GM12878 (cell line): Measurements from ENCODE around the gene CARD11. TPM values are rescaled to one million over a fixed set of nuclear protein-coding genes. Genes with fewer than 3 reads are reported as not detected.

Experiments used
- ATF2 ChIP-seq: IDR thresholded peaks from 2 replicates; pipeline ENCODE4 v1.6.1; 2012; ENCODE audit warnings: low read length, inconsistent platforms
- ATF7 ChIP-seq: fragments of 450-650 bp; IDR thresholded peaks from 2 replicates; pipeline ENCODE4 v1.6.1; 2016; ENCODE audit warnings: low read depth, mild to moderate bottlenecking
- BHLHE40 ChIP-seq, 2 experiments: fragments of 450-650 bp in 1 of 2; IDR thresholded peaks; 2 replicates each; pipeline ENCODE4 v1.6.1; 2011 to 2017; ENCODE audit warnings: low read depth in 2 of 2, borderline replicate concordance in 1 of 2, improper control_type of control experiment in 1 of 2, low read length in 1 of 2, mild to moderate bottlenecking in 1 of 2
- BRCA1 ChIP-seq: IDR thresholded peaks from 2 replicates; pipeline ENCODE4 v1.6.1; 2011; ENCODE audit warnings: low read depth, low read length, improper control_type of control experiment
- CEBPB ChIP-seq, 2 experiments: fragments of 150-350 bp in 1 of 2; IDR thresholded peaks; 2 replicates each; pipeline ENCODE4 v1.6.1; 2012 to 2014; ENCODE audit warnings: low read depth in 2 of 2, low read length in 2 of 2, borderline replicate concordance in 1 of 2, inconsistent platforms in 1 of 2
- CHD2 ChIP-seq: IDR thresholded peaks from 2 replicates; pipeline ENCODE4 v1.6.1; 2011; ENCODE audit warnings: low read depth, low read length, improper control_type of control experiment, borderline replicate concordance
- CREB1 ChIP-seq: IDR thresholded peaks from 2 replicates; pipeline ENCODE4 v1.6.1; 2012; ENCODE audit warnings: low read depth, mild to moderate bottlenecking, inconsistent platforms
- ESRRA ChIP-seq: IDR thresholded peaks from 2 replicates; pipeline ENCODE4 v1.6.1; 2012; ENCODE audit warnings: mild to moderate bottlenecking, low read length, improper control_type of control experiment
- ETV6 ChIP-seq, 2 experiments: fragments of 450-650 bp in 1 of 2; IDR thresholded peaks in 1 of 2; conservative IDR thresholded peaks in 1 of 2; 2 replicates each; pipeline ENCODE4 v1.6.1; 2014; ENCODE audit warnings: antibody characterized with exemption in 1 of 2, borderline replicate concordance in 1 of 2, low read depth in 1 of 2, mild to moderate bottlenecking in 1 of 2, moderate library complexity in 1 of 2
- HDAC2 ChIP-seq: fragments of 200-600 bp; sonication (generic); IDR thresholded peaks from 2 replicates; pipeline ENCODE4 v1.6.1; 2017
- IKZF1 ChIP-seq: fragments of 450-650 bp; conservative IDR thresholded peaks from 2 replicates; pipeline ENCODE4 v1.6.1; 2017; ENCODE audit warnings: antibody characterized with exemption, mild to moderate bottlenecking
- IKZF2 ChIP-seq, 2 experiments: fragments of 450-650 bp; IDR thresholded peaks; 2 replicates each; pipeline ENCODE4 v1.6.1; 2017; ENCODE audit warnings: mild to moderate bottlenecking in 2 of 2, moderate library complexity in 2 of 2
- LARP7 ChIP-seq: fragments of 450-650 bp; IDR thresholded peaks from 2 replicates; pipeline ENCODE4 v1.6.1; 2017; ENCODE audit warnings: mild to moderate bottlenecking
- MAX ChIP-seq: IDR thresholded peaks from 2 replicates; pipeline ENCODE4 v1.6.1; 2012; ENCODE audit warnings: low read depth, low read length, improper control_type of control experiment
- POU2F2 ChIP-seq: IDR thresholded peaks from 3 replicates; pipeline ENCODE4 v1.6.1; 2011; ENCODE audit warnings: low read depth, mild to moderate bottlenecking, low read length, borderline replicate concordance
- RCOR1 ChIP-seq: conservative IDR thresholded peaks from 2 replicates; pipeline ENCODE4 v1.6.1; 2012; ENCODE audit warnings: low read depth, low read length, improper control_type of control experiment
- SMC3 ChIP-seq: IDR thresholded peaks from 2 replicates; pipeline ENCODE4 v1.6.1; 2011; ENCODE audit warnings: low read length, improper control_type of control experiment, borderline replicate concordance
- SPI1 ChIP-seq: IDR thresholded peaks from 2 replicates; pipeline ENCODE4 v1.6.1; 2011; ENCODE audit warnings: low read depth, mild to moderate bottlenecking, low read length, moderate library complexity, borderline replicate concordance; ENCODE audit not compliant: insufficient read depth
- TCF3 ChIP-seq: IDR thresholded peaks from 2 replicates; pipeline ENCODE4 v1.6.1; 2012; ENCODE audit warnings: low read depth, mild to moderate bottlenecking, low read length, borderline replicate concordance; ENCODE audit not compliant: insufficient read depth
- TCF7 ChIP-seq: IDR thresholded peaks from 2 replicates; pipeline ENCODE4 v1.6.1; 2014; ENCODE audit warnings: antibody characterized with exemption, borderline replicate concordance
- polyA plus RNA-seq, 11 experiments: library from polyadenylated mRNA; depleted of rRNA in 4 of 11; unstranded in 6 of 11; stranded (reverse) in 5 of 11; fragments of >200 nt; fragmentation: Nextera tagmentation in 4 of 11; fragmentation: Illumina TruSeq in 1 of 11; extraction: Ambion mirVana in 4 of 11; extraction: Trizol in 1 of 11; gene quantifications; 1 replicate in 1 of 11; 2 replicates in 10 of 11; pipeline versions ENCODE4 v1.2.1 to v1.2.3, GENCODE V29; 2011 to 2016; ENCODE audit warnings: inconsistent platforms in 2 of 11, missing spikeins in 2 of 11, low read depth in 1 of 11
- total RNA-seq, 4 experiments: library from RNA; depleted of rRNA in 3 of 4; stranded (reverse); fragments of >200 nt in 3 of 4; fragmentation: Illumina TruSeq in 1 of 4; extraction: Trizol in 1 of 4; gene quantifications; 2 replicates each; pipeline versions ENCODE4 v1.2.1 to v1.2.3, GENCODE V29; 2013 to 2021
- TF ChIP-seq, protein P1 (sequence below): IDR thresholded peaks from 2 replicates; pipeline ENCODE4 v1.6.1; 2011; ENCODE audit warnings: borderline replicate concordance, low read depth, mild to moderate bottlenecking, moderate library complexity, mixed read lengths, low read length; ENCODE audit not compliant: insufficient read depth; ENCODE audit errors: extremely low read length
- TF ChIP-seq, protein P2 (sequence below): fragments of 450-650 bp; formaldehyde crosslinking; IDR thresholded peaks from 2 replicates; pipeline ENCODE4 v1.4.0; 2022; ENCODE audit warnings: mild to moderate bottlenecking, moderate library complexity
- TF ChIP-seq, protein P3 (sequence below): fragments of 450-650 bp; IDR thresholded peaks from 2 replicates; pipeline ENCODE4 v1.6.1; 2018; ENCODE audit warnings: mild to moderate bottlenecking, low read depth, moderate library complexity; ENCODE audit not compliant: partially characterized antibody

The CARD11 gene
- total and polyA plus RNA-seq, 10 of the 15 experiments (the other 5 are each of a cell fraction or from before 2014, with no cell fraction given), result 0.27 to 72.0 (median 28.4) TPM

DNA sequence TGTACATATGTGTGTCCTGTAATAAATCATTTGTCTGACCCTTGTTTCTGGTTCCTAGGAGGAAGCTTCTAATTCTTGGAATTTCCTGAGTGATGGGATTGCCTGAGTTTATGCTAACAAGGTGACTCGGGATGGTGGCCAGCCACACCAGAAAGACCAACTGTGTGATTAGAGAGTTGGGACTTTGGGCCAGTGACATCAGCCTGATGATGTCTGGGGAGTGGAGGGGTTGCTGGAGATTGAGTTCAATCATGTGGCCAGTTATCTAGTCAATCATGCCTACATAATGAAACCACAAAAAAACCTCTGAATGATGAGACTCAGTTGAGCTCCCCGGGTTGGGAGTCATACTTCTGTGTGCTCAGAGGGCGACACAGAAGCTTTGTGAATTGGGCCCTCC lies 23.5 kb upstream of the CARD11 start (continued):
- TF ChIP-seq TCF3 (no peak), ATF2 (peak; percentile 13; the same call in 1 of the 2 replicates), CREB1 (peak; percentile 49; the same call in 1 of the 2 replicates), ESRRA (no peak), CHD2 (no peak), CEBPB (IDR thresholded peaks at IDR 0.05; ENCODE audit: borderline replicate concordance in 1 of 2, low read depth in 2 of 2, low read length in 2 of 2) (no peak), BRCA1 (no peak), ATF7 (peak; percentile 59), RCOR1 (no peak), HDAC2 (no peak), POU2F2 (0 out of 3 replicates have a peak, but pooled peaks have one; percentile 6), IKZF1 (0 out of 2 replicates have a peak, but pooled peaks have one; percentile 24), SMC3 (no peak), BHLHE40 (IDR thresholded peaks at IDR 0.05; ENCODE audit: borderline replicate concordance in 1 of 2, low read depth in 2 of 2, low read length in 1 of 2) (peak in 1 of 2 experiments; percentile 71; a peak in 2 of 4 replicates), TCF7 (no peak), IKZF2 (IDR thresholded peaks at IDR 0.05) (no peak), SPI1 (no peak), MAX (no peak), ETV6 (conservative IDR thresholded peaks at IDR 0.05 in 1 of 2, IDR thresholded peaks at IDR 0.05 in 1 of 2; ENCODE audit: borderline replicate concordance in 1 of 2, low read depth in 1 of 2) (no peak), LARP7 (no peak)
- TF ChIP-seq, protein P1, sequence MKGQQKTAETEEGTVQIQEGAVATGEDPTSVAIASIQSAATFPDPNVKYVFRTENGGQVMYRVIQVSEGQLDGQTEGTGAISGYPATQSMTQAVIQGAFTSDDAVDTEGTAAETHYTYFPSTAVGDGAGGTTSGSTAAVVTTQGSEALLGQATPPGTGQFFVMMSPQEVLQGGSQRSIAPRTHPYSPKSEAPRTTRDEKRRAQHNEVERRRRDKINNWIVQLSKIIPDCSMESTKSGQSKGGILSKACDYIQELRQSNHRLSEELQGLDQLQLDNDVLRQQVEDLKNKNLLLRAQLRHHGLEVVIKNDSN, result peak; percentile 25
- TF ChIP-seq, protein P2, sequence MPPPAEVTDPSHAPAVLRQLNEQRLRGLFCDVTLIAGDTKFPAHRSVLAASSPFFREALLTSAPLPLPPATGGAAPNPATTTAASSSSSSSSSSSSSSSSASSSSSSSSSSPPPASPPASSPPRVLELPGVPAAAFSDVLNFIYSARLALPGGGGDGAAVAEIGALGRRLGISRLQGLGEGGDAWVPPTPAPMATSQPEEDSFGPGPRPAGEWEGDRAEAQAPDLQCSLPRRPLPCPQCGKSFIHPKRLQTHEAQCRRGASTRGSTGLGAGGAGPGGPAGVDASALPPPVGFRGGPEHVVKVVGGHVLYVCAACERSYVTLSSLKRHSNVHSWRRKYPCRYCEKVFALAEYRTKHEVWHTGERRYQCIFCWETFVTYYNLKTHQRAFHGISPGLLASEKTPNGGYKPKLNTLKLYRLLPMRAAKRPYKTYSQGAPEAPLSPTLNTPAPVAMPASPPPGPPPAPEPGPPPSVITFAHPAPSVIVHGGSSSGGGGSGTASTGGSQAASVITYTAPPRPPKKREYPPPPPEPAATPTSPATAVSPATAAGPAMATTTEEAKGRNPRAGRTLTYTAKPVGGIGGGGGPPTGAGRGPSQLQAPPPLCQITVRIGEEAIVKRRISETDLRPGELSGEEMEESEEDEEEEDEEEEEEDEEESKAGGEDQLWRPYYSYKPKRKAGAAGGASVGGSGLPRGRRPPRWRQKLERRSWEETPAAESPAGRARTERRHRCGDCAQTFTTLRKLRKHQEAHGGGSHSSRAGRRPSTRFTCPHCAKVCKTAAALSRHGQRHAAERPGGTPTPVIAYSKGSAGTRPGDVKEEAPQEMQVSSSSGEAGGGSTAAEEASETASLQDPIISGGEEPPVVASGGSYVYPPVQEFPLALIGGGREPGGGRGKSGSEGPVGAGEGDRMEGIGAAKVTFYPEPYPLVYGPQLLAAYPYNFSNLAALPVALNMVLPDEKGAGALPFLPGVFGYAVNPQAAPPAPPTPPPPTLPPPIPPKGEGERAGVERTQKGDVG (CRISPR knock-in tag), result no peak
- TF ChIP-seq, protein P3, sequence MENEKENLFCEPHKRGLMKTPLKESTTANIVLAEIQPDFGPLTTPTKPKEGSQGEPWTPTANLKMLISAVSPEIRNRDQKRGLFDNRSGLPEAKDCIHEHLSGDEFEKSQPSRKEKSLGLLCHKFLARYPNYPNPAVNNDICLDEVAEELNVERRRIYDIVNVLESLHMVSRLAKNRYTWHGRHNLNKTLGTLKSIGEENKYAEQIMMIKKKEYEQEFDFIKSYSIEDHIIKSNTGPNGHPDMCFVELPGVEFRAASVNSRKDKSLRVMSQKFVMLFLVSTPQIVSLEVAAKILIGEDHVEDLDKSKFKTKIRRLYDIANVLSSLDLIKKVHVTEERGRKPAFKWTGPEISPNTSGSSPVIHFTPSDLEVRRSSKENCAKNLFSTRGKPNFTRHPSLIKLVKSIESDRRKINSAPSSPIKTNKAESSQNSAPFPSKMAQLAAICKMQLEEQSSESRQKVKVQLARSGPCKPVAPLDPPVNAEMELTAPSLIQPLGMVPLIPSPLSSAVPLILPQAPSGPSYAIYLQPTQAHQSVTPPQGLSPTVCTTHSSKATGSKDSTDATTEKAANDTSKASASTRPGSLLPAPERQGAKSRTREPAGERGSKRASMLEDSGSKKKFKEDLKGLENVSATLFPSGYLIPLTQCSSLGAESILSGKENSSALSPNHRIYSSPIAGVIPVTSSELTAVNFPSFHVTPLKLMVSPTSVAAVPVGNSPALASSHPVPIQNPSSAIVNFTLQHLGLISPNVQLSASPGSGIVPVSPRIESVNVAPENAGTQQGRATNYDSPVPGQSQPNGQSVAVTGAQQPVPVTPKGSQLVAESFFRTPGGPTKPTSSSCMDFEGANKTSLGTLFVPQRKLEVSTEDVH, result no peak
